GM06990 (cell line): ENCODE measurements around the gene GRIN3B.
A peak's percentile ranks its signal among the peaks of the same experiment; 100 is the strongest.
"Not testable (repeated sequence)": the region's sequence is repeated elsewhere in the genome, so short reads cannot be mapped to it uniquely, and the experiment has no call there.

Experiments used
- DNase-seq: peaks from one replicate; pipeline ENCODE4 v3.0.0-alpha.2; 2011; ENCODE audit not compliant: insufficient read length; ENCODE audit errors: extremely low read depth
- H3K27me3 ChIP-seq: replicated peaks from 2 replicates; pipeline ENCODE4 v1.6.0; 2011; ENCODE audit warnings: low read length; ENCODE audit not compliant: control insufficient read depth, insufficient read depth
- H3K36me3 ChIP-seq: 2 replicates; pipeline ENCODE4 v1.5.1; 2011; ENCODE audit warnings: low read length; ENCODE audit not compliant: control insufficient read depth, insufficient read depth
- H3K4me3 ChIP-seq: replicated peaks from 2 replicates; pipeline ENCODE4 v1.5.1; 2011; ENCODE audit warnings: low read depth, mild to moderate bottlenecking, control low read depth, low read length
- CTCF ChIP-seq: IDR thresholded peaks from 2 replicates; pipeline ENCODE4 v1.5.1; 2011; ENCODE audit warnings: low read length, control low read depth, mild to moderate bottlenecking, inconsistent platforms; ENCODE audit not compliant: insufficient read depth, poor library complexity, severe bottlenecking

The GRIN3B gene

GRCh38 chr19:954272-954671 lies 45.9 kb upstream of the GRIN3B start:
- TF ChIP-seq CTCF: no peak
- peaks cover 2% of the 10 kb centered on the region for H3K36me3 ChIP-seq
- peak overlapping the region; percentile 34 for H3K4me3 ChIP-seq
- DNase-seq: no peak
- no peaks in the 10 kb centered on the region for H3K27me3 ChIP-seq

GRCh38 chr19:954672-955494 lies 45.3 kb upstream of the GRIN3B start:
- Histone ChIP-seq H3K27me3 (no peaks in the 10 kb centered on the region), H3K36me3 (peaks cover 7% of the 10 kb centered on the region), H3K4me3 (peak overlapping the region; percentile 34)
- TF ChIP-seq CTCF: no peak
- DNase-seq: peak; percentile 78

- no peak for DNase-seq
- TF ChIP-seq CTCF: no peak
- H3K27me3 ChIP-seq: no peaks in the 10 kb centered on the region
- no peak overlapping the region for H3K4me3 ChIP-seq
- peaks cover 16% of the 10 kb centered on the region for H3K36me3 ChIP-seq
Measured at GRCh38 chr19:955803-956765, 44.1 kb upstream of the GRIN3B start.

- Histone ChIP-seq H3K4me3 (no peak overlapping the region), H3K36me3 (peaks cover 22% of the 10 kb centered on the region), H3K27me3 (no peaks in the 10 kb centered on the region)
- DNase-seq: no peak
- TF ChIP-seq CTCF: no peak
Measured at GRCh38 chr19:956766-957440, 43.3 kb upstream of the GRIN3B start.

GRCh38 chr19:957578-957977 lies 42.6 kb upstream of the GRIN3B start:
- not testable (repeated sequence) for H3K4me3 ChIP-seq, H3K27me3 ChIP-seq, DNase-seq
- peaks cover 23% of the 10 kb centered on the region for H3K36me3 ChIP-seq
